Panc1 (cell line): Measurements from ENCODE around the gene S100A1.

Source experiments
- CTCF ChIP-seq: fragments of 450-650 bp; IDR thresholded peaks from 2 replicates; pipeline ENCODE4 v1.5.1; 2017; ENCODE audit warnings: mild to moderate bottlenecking
- POLR2AphosphoS5 ChIP-seq: IDR thresholded peaks from 2 replicates; pipeline ENCODE4 v1.6.1; 2012; ENCODE audit warnings: mild to moderate bottlenecking, low read depth, low read length, moderate library complexity
- SIN3A ChIP-seq: IDR thresholded peaks from 2 replicates; pipeline ENCODE4 v1.6.1; 2012; ENCODE audit warnings: low read depth, mild to moderate bottlenecking, low read length, moderate library complexity, borderline replicate concordance; ENCODE audit not compliant: insufficient read depth
- TCF7L2 ChIP-seq: IDR thresholded peaks from 2 replicates; pipeline ENCODE4 v1.6.1; 2011; ENCODE audit warnings: mild to moderate bottlenecking, low read depth, low read length, inconsistent platforms

- TF ChIP-seq CTCF (no peak), POLR2AphosphoS5 (no peak), TCF7L2 (no peak), SIN3A (no peak)
These were observed 24.7 kb downstream of the S100A1 start for GRCh38 chr1:153652805-153653500.
